Ovary (tissue), 9 donors: ENCODE data around the gene CMIP. TPM values are rescaled to one million over a fixed set of nuclear protein-coding genes. Genes with fewer than 3 reads are reported as not detected.

Source experiments
- DNase-seq, 5 donors: peaks; one replicate each; pipeline ENCODE4 v3.0.0-alpha.2; 2019 to 2020
- H3K27ac ChIP-seq, 2 donors: fragments of 200-600 bp; one replicate each; pipeline versions ENCODE4 v1.5.1 to v1.8.0; 2019 to 2022
- H3K27me3 ChIP-seq: fragments of 200-600 bp; one replicate; pipeline ENCODE4 v1.8.0; 2022
- H3K36me3 ChIP-seq: fragments of 200-600 bp; sonication (generic); one replicate; pipeline ENCODE4 v1.5.1; 2019
- H3K4me1 ChIP-seq: one replicate; pipeline ENCODE4 v1.8.1; 2013; ENCODE audit warnings: mild to moderate bottlenecking, moderate library complexity; ENCODE audit not compliant: insufficient read depth
- H3K4me3 ChIP-seq: fragments of 200-600 bp; sonication (generic); one replicate; pipeline ENCODE4 v1.5.1; 2017
- H3K9me3 ChIP-seq, 2 donors: fragments of 200-600 bp in 1 of 2; sonication (generic) in 1 of 2; one replicate each; pipeline versions ENCODE4 v1.5.1 to v1.8.1; 2013 to 2019; ENCODE audit warnings: mild to moderate bottlenecking in 1 of 2, moderate library complexity in 1 of 2
- EP300 ChIP-seq: sonication (generic); formaldehyde crosslinking; IDR thresholded peaks from one replicate; pipeline ENCODE4 v1.6.1; 2017; ENCODE audit warnings: antibody characterized with exemption
- POLR2A ChIP-seq: fragments of 450-650 bp; IDR thresholded peaks from one replicate; pipeline ENCODE4 v1.6.1; 2017; ENCODE audit warnings: antibody characterized with exemption, mild to moderate bottlenecking, moderate library complexity
- WGBS, 3 donors: extraction: QIAGEN DNeasy Blood & Tissue Kit in 1 of 3; methylation state at CpG; one replicate each; pipeline versions ENCODE4 v1.1.5 to v1.1.7; 2013 to 2017; 5-methylcytosine and 5-hydroxymethylcytosine counted together
- intact Hi-C, 4 donors: fragments of 100-400 bp; cut with DNase I; formaldehyde crosslinking; loops; one replicate each; pipeline versions ENCODE4 v1.11.0 to v1.15.1; 2022 to 2023
- polyA plus RNA-seq, 2 donors: library from polyadenylated mRNA; stranded (reverse); fragments of 200-250 nt in 1 of 2; fragments of 350-450 nt in 1 of 2; fragmentation: Illumina TruSeq in 1 of 2; extraction: RNeasy Lipid Tissue Mini Kit (QIAGEN cat#74804) in 1 of 2; gene quantifications; one replicate each; pipeline ENCODE4 v1.2.3, GENCODE V29; 2013 to 2014
- total RNA-seq, 7 donors: library from RNA; depleted of rRNA in 2 of 7; stranded (reverse); fragments of >200 nt in 2 of 7; fragmentation: NEBNext Ultra II Directional in 3 of 7; extraction: Animal tissue kit (Norgen Biotek cat#: 25700) in 3 of 7; gene quantifications; one replicate each; pipeline versions ENCODE4 v1.1.0 to v1.2.4, GENCODE V29; 2016 to 2023
- TF ChIP-seq, protein P1 (sequence below), 3 donors: fragments of 450-650 bp in 2 of 3; fragments of 200-600 bp in 1 of 3; IDR thresholded peaks; one replicate each; pipeline versions ENCODE4 v1.5.1 to v1.8.0; 2016 to 2022; ENCODE audit warnings: antibody characterized with exemption in 3 of 3, mild to moderate bottlenecking in 1 of 3
- donor health status: DM: no; HTN: no; CAD: no; lungs with moderate emphysema.
- donor health status: DM: no; HTN: no; CAD: no.
- donor health status: Bipolar disorder and iron deficiency.
- donor health status: DM: yes; HTN: yes; CAD: no.
- donor health status: DM: no; HTN: no; CAD: no.
- donor health status: DM: yes; HTN: yes; CAD: no.

CMIP gene
- total and polyA plus RNA-seq, 9 donors: 19.4 to 68.2 (median 38.7) TPM

GRCh38 chr16:81627729-81628244 is 183.2 kb downstream of the CMIP start:
- peaks cover 3% of the 10 kb centered on the region for H3K4me1 ChIP-seq
- H3K27ac ChIP-seq: no peak overlapping the region
- WGBS, 3 donors: 93 to 96% (median 96%) methylated on average over 11 to 12 of the region's 12 CpGs
- no peaks in the 10 kb centered on the region for H3K9me3 ChIP-seq
- TF ChIP-seq EP300: no peak
- TF ChIP-seq POLR2A: no peak
- TF ChIP-seq, protein P1, sequence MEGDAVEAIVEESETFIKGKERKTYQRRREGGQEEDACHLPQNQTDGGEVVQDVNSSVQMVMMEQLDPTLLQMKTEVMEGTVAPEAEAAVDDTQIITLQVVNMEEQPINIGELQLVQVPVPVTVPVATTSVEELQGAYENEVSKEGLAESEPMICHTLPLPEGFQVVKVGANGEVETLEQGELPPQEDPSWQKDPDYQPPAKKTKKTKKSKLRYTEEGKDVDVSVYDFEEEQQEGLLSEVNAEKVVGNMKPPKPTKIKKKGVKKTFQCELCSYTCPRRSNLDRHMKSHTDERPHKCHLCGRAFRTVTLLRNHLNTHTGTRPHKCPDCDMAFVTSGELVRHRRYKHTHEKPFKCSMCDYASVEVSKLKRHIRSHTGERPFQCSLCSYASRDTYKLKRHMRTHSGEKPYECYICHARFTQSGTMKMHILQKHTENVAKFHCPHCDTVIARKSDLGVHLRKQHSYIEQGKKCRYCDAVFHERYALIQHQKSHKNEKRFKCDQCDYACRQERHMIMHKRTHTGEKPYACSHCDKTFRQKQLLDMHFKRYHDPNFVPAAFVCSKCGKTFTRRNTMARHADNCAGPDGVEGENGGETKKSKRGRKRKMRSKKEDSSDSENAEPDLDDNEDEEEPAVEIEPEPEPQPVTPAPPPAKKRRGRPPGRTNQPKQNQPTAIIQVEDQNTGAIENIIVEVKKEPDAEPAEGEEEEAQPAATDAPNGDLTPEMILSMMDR (IDR thresholded peaks at IDR 0.05): no peak
- H3K4me3 ChIP-seq: no peak overlapping the region
- intact Hi-C loops: loop anchor here in 2 of 4 donors (5.0 to 10.0 kb wide), 2 partner anchors 90 to 97 kb away; no protein-coding TSS in a partner anchor
- DNase-seq: no peak
- H3K36me3 ChIP-seq: no peaks in the 10 kb centered on the region
- H3K27me3 ChIP-seq: no peaks in the 10 kb centered on the region

DNA sequence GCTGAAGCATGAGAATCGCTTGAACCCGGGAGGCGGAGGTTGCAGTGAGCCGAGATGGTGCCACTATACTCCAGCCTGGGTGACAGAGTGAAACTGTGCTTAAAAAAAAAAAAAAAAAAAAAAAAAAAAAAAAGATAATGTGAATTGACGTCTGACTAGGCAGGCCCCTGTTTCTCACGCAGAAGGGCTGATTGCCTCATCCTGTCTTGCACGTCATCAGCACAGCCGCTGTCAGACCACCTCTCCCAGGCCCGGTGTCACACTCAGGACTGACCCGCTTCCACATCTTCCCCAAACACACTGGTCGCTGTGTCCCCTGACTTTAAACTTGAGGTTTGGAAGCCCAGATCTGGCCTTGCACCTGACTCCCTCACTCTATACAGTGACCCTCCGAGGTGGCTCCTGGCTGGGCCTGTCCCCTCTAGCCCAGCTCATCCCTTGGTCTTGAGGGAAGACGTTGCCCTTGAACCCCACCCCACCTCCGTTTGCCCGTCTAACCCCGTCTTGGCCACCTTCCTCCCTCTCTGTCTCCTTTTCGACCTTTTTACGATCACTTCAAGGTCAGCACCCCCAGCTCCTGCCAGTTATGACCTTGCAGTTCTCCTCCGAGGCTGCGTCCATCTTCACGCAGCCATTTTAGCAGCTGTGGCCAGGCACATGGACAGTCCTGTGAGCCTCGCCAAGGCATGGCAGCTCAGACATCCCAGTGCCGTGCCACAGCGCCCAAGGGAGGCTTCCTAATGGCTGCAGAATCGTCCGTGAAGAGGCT is 184.6 kb downstream of the CMIP start:
- H3K27ac ChIP-seq: no peak overlapping the region
- no peaks in the 10 kb centered on the region for H3K36me3 ChIP-seq
- no peak for TF ChIP-seq EP300
- TF ChIP-seq POLR2A: no peak
- TF ChIP-seq, protein P1 (IDR thresholded peaks at IDR 0.05): no peak
- no peaks in the 10 kb centered on the region for H3K27me3 ChIP-seq
- whole genome bisulfite sequencing, 3 donors: 87 to 92% (median 89%) methylated on average over 26 of the region's 26 CpGs
- intact Hi-C loops: loop anchor here in 2 of 4 donors (5.0 to 10.0 kb wide), 2 partner anchors 88 to 96 kb away; no protein-coding TSS in a partner anchor
- DNase-seq: no peak
- no peak overlapping the region for H3K4me3 ChIP-seq
- H3K4me1 ChIP-seq: peaks cover 5% of the 10 kb centered on the region
- H3K9me3 ChIP-seq: no peaks in the 10 kb centered on the region

GRCh38 chr16:81629896-81630634 is 185.5 kb downstream of the CMIP start:
- Histone ChIP-seq H3K27me3 (no peaks in the 10 kb centered on the region), H3K27ac (no peak overlapping the region), H3K36me3 (no peaks in the 10 kb centered on the region), H3K9me3 (no peaks in the 10 kb centered on the region), H3K4me1 (peaks cover 9% of the 10 kb centered on the region), H3K4me3 (no peak overlapping the region)
- WGBS, 3 donors: 94 to 95% (median 95%) methylated on average over 17 to 18 of the region's 18 CpGs
- TF ChIP-seq EP300: no peak
- no peak for TF ChIP-seq POLR2A
- TF ChIP-seq, protein P1 (IDR thresholded peaks at IDR 0.05): no peak
- intact Hi-C loops: loop anchor here in 2 of 4 donors (5.0 to 10.0 kb wide), 2 partner anchors 87 to 95 kb away; no protein-coding TSS in a partner anchor
- DNase-seq: no peak

GRCh38 chr16:81630635-81631031 is 186.0 kb downstream of the CMIP start:
- Histone ChIP-seq H3K4me1 (peaks cover 8% of the 10 kb centered on the region), H3K27ac (no peak overlapping the region), H3K27me3 (no peaks in the 10 kb centered on the region), H3K4me3 (no peak overlapping the region), H3K36me3 (no peaks in the 10 kb centered on the region), H3K9me3 (no peaks in the 10 kb centered on the region)
- TF ChIP-seq, protein P1 (IDR thresholded peaks at IDR 0.05): no peak
- 83 to 91% (median 86%) methylated on average over 5 of the region's 5 CpGs for WGBS, 3 donors
- no peak for DNase-seq
- intact Hi-C loops: no loop called here
